GM21423 (cell line): ENCODE results near the gene SNAPC2.

Experiments used
- ATAC-seq: cut with Tn5 transposase; IDR thresholded peaks from one replicate; pipeline ENCODE4 v1.9.1; 2021; ENCODE audit warnings: mild to moderate bottlenecking, moderate library complexity; ENCODE audit not compliant: unreplicated experiment

The SNAPC2 gene

GRCh38 chr19:7965921-7966665 lies 46.0 kb downstream of the SNAPC2 start:
- ATAC-seq, result no peak

- no peak for ATAC-seq
These were observed 48.1 kb downstream of the SNAPC2 start for GRCh38 chr19:7968008-7968795.

GRCh38 chr19:7968796-7969554 lies 48.8 kb downstream of the SNAPC2 start:
- no peak for ATAC-seq

GRCh38 chr19:7969555-7969939 lies 49.4 kb downstream of the SNAPC2 start:
- no peak for ATAC-seq

- ATAC-seq, result no peak
These were observed 50.7 kb downstream of the SNAPC2 start for GRCh38 chr19:7970716-7971448.

- no peak for ATAC-seq
These were observed 51.7 kb downstream of the SNAPC2 start for GRCh38 chr19:7971553-7972520.
